HuH-7 (cell line): Measurements from ENCODE around the gene WDR53.
"Not testable (repeated sequence)": the region's sequence is repeated elsewhere in the genome, so short reads cannot be mapped to it uniquely, and the experiment has no call there.

Experiments
- DNase-seq: peaks from one replicate; pipeline ENCODE4 v3.0.0; 2011; ENCODE audit warnings: low spot score

Gene WDR53

GRCh38 chr3:196568246-196569002 is at the start of gene WDR53, which contains the start of gene FBXO45:
WDR53 (minus strand) TSS chr3:196568554; CDS start chr3:196561475, 7,079 bp downstream.
FBXO45 (plus strand) TSS chr3:196568660; CDS start chr3:196568985, 325 bp downstream.
- DNase-seq = peak; percentile 92

- DNase-seq = no peak
These were observed 48.9 kb upstream of the WDR53 start for GRCh38 chr3:196617256-196617655.

- DNase-seq = not testable (repeated sequence)
These were observed 46.9 kb upstream of the WDR53 start for GRCh38 chr3:196615234-196615633.

GRCh38 chr3:196611761-196612483 is 43.6 kb upstream of the WDR53 start:
- no peak for DNase-seq

GRCh38 chr3:196609805-196610515 is 41.6 kb upstream of the WDR53 start:
- DNase-seq = no peak

GRCh38 chr3:196609343-196609775 is 41.0 kb upstream of the WDR53 start:
- peak; percentile 86 for DNase-seq

GRCh38 chr3:196608693-196609092 is 40.3 kb upstream of the WDR53 start:
- DNase-seq = no peak

GRCh38 chr3:196604548-196604947 is 36.2 kb upstream of the WDR53 start:
- no peak for DNase-seq

GRCh38 chr3:196603683-196604082 is 35.3 kb upstream of the WDR53 start:
- no peak for DNase-seq

GRCh38 chr3:196602673-196603072 is 34.3 kb upstream of the WDR53 start:
- DNase-seq = no peak

- DNase-seq = no peak
These were observed 32.0 kb upstream of the WDR53 start for GRCh38 chr3:196600359-196600758.

GRCh38 chr3:196599734-196600128 is 31.4 kb upstream of the WDR53 start:
- DNase-seq = no peak

GRCh38 chr3:196597971-196598733 is 29.8 kb upstream of the WDR53 start:
- peak; percentile 61 for DNase-seq

GRCh38 chr3:196596355-196596754 is 28.0 kb upstream of the WDR53 start:
- no peak for DNase-seq

GRCh38 chr3:196590279-196590678 is 21.9 kb upstream of the WDR53 start:
- DNase-seq = no peak

- no peak for DNase-seq
These were observed 16.8 kb upstream of the WDR53 start for GRCh38 chr3:196585044-196585757.

GRCh38 chr3:196572389-196572788 is 4.0 kb upstream of the WDR53 start:
- no peak for DNase-seq

- DNase-seq = not testable (repeated sequence)
These were observed 2.0 kb upstream of the WDR53 start for GRCh38 chr3:196570332-196570731.

- DNase-seq = peak; percentile 31
These were observed 706 bp upstream of the WDR53 start for GRCh38 chr3:196569003-196569516.

- DNase-seq = no peak
These were observed 4.6 kb downstream of the WDR53 start for GRCh38 chr3:196563721-196564225.

- DNase-seq = no peak
These were observed 8.5 kb downstream of the WDR53 start for GRCh38 chr3:196559826-196560225.
